Neuronal stem cell (in vitro differentiated cells): Measurements from ENCODE around the gene SLC25A41.

Experiments used
- DNase-seq: peaks from one replicate; pipeline ENCODE4 v3.0.0-alpha.2; 2013; ENCODE audit warnings: low spot score
- H2AFZ ChIP-seq: one replicate; pipeline ENCODE4 v1.6.1; 2013; ENCODE audit warnings: mild to moderate bottlenecking, low read length, inconsistent platforms
- H2AK5ac ChIP-seq: 2 replicates; pipeline ENCODE4 v1.6.1; 2013; ENCODE audit warnings: low read depth, mild to moderate bottlenecking, inconsistent platforms, low read length, moderate library complexity, mixed read lengths
- H2BK120ac ChIP-seq: 2 replicates; pipeline ENCODE4 v1.6.1; 2013; ENCODE audit warnings: low read depth, mild to moderate bottlenecking, inconsistent platforms, low read length, moderate library complexity, mixed read lengths
- H2BK12ac ChIP-seq: one replicate; pipeline ENCODE4 v1.6.1; 2013; ENCODE audit warnings: low read length, inconsistent platforms
- H2BK15ac ChIP-seq: 2 replicates; pipeline ENCODE4 v1.6.1; 2013; ENCODE audit warnings: mild to moderate bottlenecking, low read length, inconsistent platforms, mixed read lengths
- H2BK5ac ChIP-seq: one replicate; pipeline ENCODE4 v1.6.1; 2013; ENCODE audit warnings: inconsistent platforms, mild to moderate bottlenecking, low read length, moderate library complexity
- H3K14ac ChIP-seq: one replicate; pipeline ENCODE4 v1.6.1; 2013; ENCODE audit warnings: low read length, inconsistent platforms
- H3K18ac ChIP-seq: 2 replicates; pipeline ENCODE4 v1.6.1; 2013; ENCODE audit warnings: low read length, inconsistent platforms
- H3K23ac ChIP-seq: 2 replicates; pipeline ENCODE4 v1.6.1; 2013; ENCODE audit warnings: low read depth, mild to moderate bottlenecking, mixed read lengths, low read length, inconsistent platforms; ENCODE audit not compliant: poor library complexity
- H3K27ac ChIP-seq: replicated peaks from 3 replicates; pipeline ENCODE4 v1.5.1; 2013; ENCODE audit warnings: low read length, inconsistent platforms
- H3K27me3 ChIP-seq, 3 experiments: 2 replicates each; pipeline ENCODE4 v1.6.1; 2013; ENCODE audit warnings: low read length in 3 of 3, mild to moderate bottlenecking in 2 of 3, inconsistent platforms in 1 of 3, low read depth in 1 of 3, mixed read lengths in 1 of 3, moderate library complexity in 1 of 3; ENCODE audit not compliant: control insufficient read depth in 3 of 3, insufficient read depth in 3 of 3
- H3K36me3 ChIP-seq, 2 donors: replicated peaks in 1 of 2; 2 replicates each; pipeline ENCODE4 v1.6.1; 2013; ENCODE audit warnings: low read length in 2 of 2; ENCODE audit not compliant: control insufficient read depth in 2 of 2, insufficient read depth in 2 of 2
- H3K4ac ChIP-seq: 2 replicates; pipeline ENCODE4 v1.6.1; 2013; ENCODE audit warnings: inconsistent platforms, mild to moderate bottlenecking, low read length, moderate library complexity
- H3K4me1 ChIP-seq, 2 donors: 1 replicate in 1 of 2; 2 replicates in 1 of 2; pipeline ENCODE4 v1.6.1; 2013; ENCODE audit warnings: low read length in 2 of 2, low read depth in 1 of 2; ENCODE audit not compliant: control insufficient read depth in 2 of 2, insufficient read depth in 1 of 2
- H3K4me2 ChIP-seq: one replicate; pipeline ENCODE4 v1.6.1; 2013; ENCODE audit warnings: mild to moderate bottlenecking, low read length, inconsistent platforms; ENCODE audit not compliant: insufficient read depth, poor library complexity, severe bottlenecking
- H3K4me3 ChIP-seq, 2 donors: 2 replicates each; pipeline ENCODE4 v1.5.1; 2013; ENCODE audit warnings: low read length in 2 of 2, mild to moderate bottlenecking in 2 of 2, inconsistent platforms in 1 of 2, moderate library complexity in 1 of 2
- H3K79me1 ChIP-seq: one replicate; pipeline ENCODE4 v1.6.1; 2013; ENCODE audit warnings: low read depth, mild to moderate bottlenecking, inconsistent platforms, low read length, moderate library complexity
- H3K9ac ChIP-seq: one replicate; pipeline ENCODE4 v1.6.1; 2013; ENCODE audit warnings: mild to moderate bottlenecking, low read depth, low read length, inconsistent platforms; ENCODE audit not compliant: poor library complexity
- H3K9me3 ChIP-seq, 2 donors: replicated peaks in 1 of 2; 2 replicates each; pipeline versions ENCODE3 to v1.6.1; 2013; ENCODE audit warnings: low read length in 2 of 2, mild to moderate bottlenecking in 2 of 2, inconsistent platforms in 1 of 2, low read depth in 1 of 2, mixed read lengths in 1 of 2, moderate library complexity in 1 of 2; ENCODE audit not compliant: control insufficient read depth in 2 of 2, insufficient read depth in 1 of 2
- H4K8ac ChIP-seq: one replicate; pipeline ENCODE4 v1.6.1; 2013; ENCODE audit warnings: low read depth, mild to moderate bottlenecking, inconsistent platforms, low read length, moderate library complexity
- H4K91ac ChIP-seq: one replicate; pipeline ENCODE4 v1.6.1; 2013; ENCODE audit warnings: low read length, low read depth, mild to moderate bottlenecking, inconsistent platforms; ENCODE audit not compliant: poor library complexity
- WGBS, 2 donors: extraction: QIAGEN DNeasy Blood & Tissue Kit; methylation state at CpG; one replicate each; pipeline ENCODE4 v1.1.7; 2013; ENCODE audit warnings: missing lambda C conversion rate in 2 of 2, mixed read lengths in 1 of 2; ENCODE audit not compliant: insufficient read length in 2 of 2, insufficient replicate concordance in 1 of 2; ENCODE audit errors: extremely low coverage in 2 of 2; 5-methylcytosine and 5-hydroxymethylcytosine counted together

The SLC25A41 gene

GRCh38 chr19:6421075-6422014 is 12.2 kb downstream of the SLC25A41 start:
- Histone ChIP-seq H3K14ac (no peak overlapping the region), H2AK5ac (no peak overlapping the region), H3K9ac (peak overlapping the region; percentile 68), H3K4me3 (no peak overlapping the region), H2BK120ac (no peak overlapping the region), H2BK5ac (no peak overlapping the region), H3K27ac (no peak overlapping the region), H3K36me3 (peaks cover 57 to 71% of the 10 kb centered on the region in 2 donors), H4K8ac (no peak overlapping the region), H3K27me3 (no peaks in the 10 kb centered on the region), H3K23ac (peak overlapping the region; percentile 76), H4K91ac (no peak overlapping the region), H2BK15ac (no peak overlapping the region), H3K4ac (no peak overlapping the region), H3K4me1 (peaks cover 9 to 13% of the 10 kb centered on the region in 2 donors), H3K4me2 (no peak overlapping the region), H3K79me1 (peaks cover 39% of the 10 kb centered on the region), H3K9me3 (peaks cover 4 to 5% of the 10 kb centered on the region in 2 donors), H2AFZ (no peak overlapping the region), H3K18ac (no peak overlapping the region), H2BK12ac (no peak overlapping the region)
- no peak for DNase-seq
- no CpG with 5 or more reads among the region's 20 CpGs for WGBS, 2 donors

- Histone ChIP-seq H3K27me3 (no peaks in the 10 kb centered on the region), H3K23ac (peak overlapping the region; percentile 81), H3K9me3 (no peaks in the 10 kb centered on the region), H3K36me3 (peaks cover 74 to 97% of the 10 kb centered on the region in 2 donors), H3K4me2 (no peak overlapping the region), H2AK5ac (no peak overlapping the region), H2BK5ac (peak overlapping the region; percentile 20), H3K14ac (no peak overlapping the region), H2BK15ac (no peak overlapping the region), H2BK12ac (no peak overlapping the region), H3K4me1 (peaks cover 5 to 9% of the 10 kb centered on the region in 2 donors), H2AFZ (no peak overlapping the region), H3K18ac (no peak overlapping the region), H2BK120ac (no peak overlapping the region), H3K4ac (no peak overlapping the region), H3K4me3 (no peak overlapping the region), H4K91ac (no peak overlapping the region), H3K9ac (no peak overlapping the region), H3K79me1 (peaks cover 49% of the 10 kb centered on the region), H4K8ac (no peak overlapping the region), H3K27ac (no peak overlapping the region)
- WGBS, 2 donors = no CpG with 5 or more reads among the region's 19 CpGs
- DNase-seq = no peak
These were observed 15.0 kb downstream of the SLC25A41 start for GRCh38 chr19:6418562-6418932.

- peak overlapping the region; percentile 81 for H3K23ac ChIP-seq
- H2BK12ac ChIP-seq = no peak overlapping the region
- H2BK5ac ChIP-seq = peak overlapping the region; percentile 54
- H3K9me3 ChIP-seq = no peaks in the 10 kb centered on the region
- H3K4ac ChIP-seq = no peak overlapping the region
- H3K27ac ChIP-seq = no peak overlapping the region
- H2BK120ac ChIP-seq = no peak overlapping the region
- peaks cover 49% of the 10 kb centered on the region for H3K79me1 ChIP-seq
- H2BK15ac ChIP-seq = no peak overlapping the region
- no peak overlapping the region for H2AFZ ChIP-seq
- no CpG with 5 or more reads among the region's 33 CpGs for WGBS, 2 donors
- no peak overlapping the region for H2AK5ac ChIP-seq
- no peaks in the 10 kb centered on the region for H3K27me3 ChIP-seq
- no peak for DNase-seq
- no peak overlapping the region for H3K4me2 ChIP-seq
- H3K4me1 ChIP-seq = peaks cover under 1 to 9% of the 10 kb centered on the region in 2 donors
- H3K4me3 ChIP-seq = no peak overlapping the region
- peaks cover 74 to 98% of the 10 kb centered on the region in 2 donors for H3K36me3 ChIP-seq
- no peak overlapping the region for H3K14ac ChIP-seq
- H3K18ac ChIP-seq = no peak overlapping the region
- H4K8ac ChIP-seq = no peak overlapping the region
- H4K91ac ChIP-seq = no peak overlapping the region
- H3K9ac ChIP-seq = peak overlapping the region; percentile 68
These were observed 15.6 kb downstream of the SLC25A41 start for GRCh38 chr19:6417713-6418561.
